H1 (cell line): ENCODE results near the gene DHRS7B. TPM values are rescaled to one million over a fixed set of nuclear protein-coding genes. Genes with fewer than 3 reads are reported as not detected.

Experiments
- CTCF ChIA-PET: fragments of 300-600 bp; sonication (Branson Sonifier 250); formaldehyde crosslinking; loops from one replicate; lab custom pipeline; 2021; ENCODE audit not compliant: partially characterized antibody; lab: Charles Lee
- POLR2A ChIA-PET: fragments of 300-600 bp; sonication (Branson Sonifier 250); formaldehyde crosslinking; loops from one replicate; lab custom pipeline; 2021; ENCODE audit warnings: inconsistent platforms; ENCODE audit not compliant: partially characterized antibody; lab: Charles Lee
- DNase-seq, 2 experiments: peaks; one replicate each; pipeline versions ENCODE4 v3.0.0 to v3.0.0-alpha.2; 2010 to 2022; ENCODE audit warnings: low spot score in 2 of 2, low read depth in 1 of 2, mixed read lengths in 1 of 2
- FAIRE-seq: peaks from 2 replicates; lab custom pipeline; 2011; peaks lifted over from hg19 to GRCh38; lab: Jason Lieb, UNC
- H2AFZ ChIP-seq: 2 replicates; pipeline ENCODE4 v1.8.1; 2012; ENCODE audit warnings: low read length, inconsistent platforms
- H2AK5ac ChIP-seq: 2 replicates; pipeline ENCODE4 v1.6.1; 2013; ENCODE audit warnings: low read depth, low read length
- H2BK120ac ChIP-seq: replicated peaks from 2 replicates; pipeline ENCODE3; 2013; ENCODE audit warnings: low read depth, low read length, inconsistent platforms
- H2BK12ac ChIP-seq: 2 replicates; pipeline ENCODE4 v1.6.1; 2013; ENCODE audit warnings: low read depth, low read length
- H2BK15ac ChIP-seq: 2 replicates; pipeline ENCODE4 v1.6.1; 2013; ENCODE audit warnings: low read length
- H2BK20ac ChIP-seq: 2 replicates; pipeline ENCODE4 v1.6.1; 2013; ENCODE audit warnings: low read length
- H2BK5ac ChIP-seq: 2 replicates; pipeline ENCODE4 v1.6.1; 2013; ENCODE audit warnings: low read depth, low read length
- H3K14ac ChIP-seq: 2 replicates; pipeline ENCODE4 v1.6.1; 2013; ENCODE audit warnings: inconsistent platforms; ENCODE audit not compliant: insufficient read length
- H3K18ac ChIP-seq: 2 replicates; pipeline ENCODE4 v1.6.1; 2013; ENCODE audit warnings: low read length; ENCODE audit errors: extremely low read depth
- H3K23ac ChIP-seq: 2 replicates; pipeline ENCODE4 v1.6.1; 2013; ENCODE audit warnings: inconsistent platforms; ENCODE audit not compliant: insufficient read length
- H3K23me2 ChIP-seq: 2 replicates; pipeline ENCODE4 v1.6.1; 2013; ENCODE audit warnings: low read depth, low read length
- H3K27ac ChIP-seq: 2 replicates; pipeline ENCODE4 v1.6.1; 2011; ENCODE audit warnings: low read depth, low read length, inconsistent platforms
- H3K27me3 ChIP-seq, 4 experiments: replicated peaks in 1 of 4; 1 replicate in 1 of 4; 2 replicates in 3 of 4; pipeline versions ENCODE4 v1.6.1 to v1.8.1; 2011 to 2013; ENCODE audit warnings: low read length in 3 of 4, mild to moderate bottlenecking in 3 of 4, inconsistent platforms in 2 of 4, mixed read lengths in 2 of 4, moderate library complexity in 1 of 4; ENCODE audit not compliant: control insufficient read depth in 3 of 4, insufficient read depth in 3 of 4; ENCODE audit errors: extremely low read depth in 1 of 4
- H3K36me3 ChIP-seq, 4 experiments: 2 replicates each; pipeline versions ENCODE4 v1.6.1 to v1.8.1; 2011 to 2013; ENCODE audit warnings: mild to moderate bottlenecking in 4 of 4, low read length in 3 of 4, moderate library complexity in 2 of 4, control low read depth in 1 of 4, inconsistent platforms in 1 of 4; ENCODE audit not compliant: insufficient read depth in 4 of 4, control insufficient read depth in 2 of 4
- H3K4ac ChIP-seq: replicated peaks from 2 replicates; pipeline ENCODE3; 2013; ENCODE audit warnings: low read length, low read depth, mixed read lengths, inconsistent platforms; ENCODE audit not compliant: insufficient read length
- H3K4me1 ChIP-seq, 4 experiments: replicated peaks in 1 of 4; 1 replicate in 1 of 4; 2 replicates in 3 of 4; pipeline versions ENCODE4 v1.6.1 to v1.8.1; 2011 to 2013; ENCODE audit warnings: low read length in 3 of 4, inconsistent platforms in 2 of 4, mixed read lengths in 1 of 4; ENCODE audit not compliant: insufficient read depth in 4 of 4, control insufficient read depth in 3 of 4
- H3K4me2 ChIP-seq, 2 experiments: 2 replicates each; pipeline versions ENCODE4 v1.6.1 to v1.8.1; 2011 to 2013; ENCODE audit warnings: low read depth in 2 of 2, low read length in 2 of 2, control low read depth in 1 of 2, inconsistent platforms in 1 of 2, mild to moderate bottlenecking in 1 of 2; ENCODE audit not compliant: insufficient read depth in 1 of 2
- H3K4me3 ChIP-seq, 4 experiments: fragments of 200-600, 300-600 bp in 1 of 4; sonication (generic), shearing (Covaris generic), sonication (Bioruptor Twin) in 1 of 4; 2 replicates each; pipeline versions ENCODE4 v1.5.1 to v1.8.1; 2011 to 2016; ENCODE audit warnings: low read length in 4 of 4, low read depth in 3 of 4, control low read depth in 2 of 4, inconsistent platforms in 2 of 4, mild to moderate bottlenecking in 2 of 4, mixed read lengths in 1 of 4, moderate library complexity in 1 of 4; ENCODE audit not compliant: insufficient read depth in 2 of 4; ENCODE audit errors: extremely low read depth in 1 of 4
- H3K56ac ChIP-seq: replicated peaks from 2 replicates; pipeline ENCODE3; 2013; ENCODE audit warnings: low read depth, mild to moderate bottlenecking, mixed read lengths, low read length, inconsistent platforms; ENCODE audit not compliant: insufficient read length
- H3K79me1 ChIP-seq: 2 replicates; pipeline ENCODE4 v1.6.1; 2013; ENCODE audit warnings: low read depth, low read length, control low read depth
- H3K79me2 ChIP-seq, 2 experiments: 2 replicates each; pipeline versions ENCODE4 v1.6.1 to v1.8.1; 2012 to 2013; ENCODE audit warnings: low read length in 2 of 2, mild to moderate bottlenecking in 2 of 2, inconsistent platforms in 1 of 2; ENCODE audit not compliant: insufficient read depth in 2 of 2, control insufficient read depth in 1 of 2
- H3K9ac ChIP-seq, 4 experiments: replicated peaks in 1 of 4; 1 replicate in 1 of 4; 2 replicates in 3 of 4; pipeline versions ENCODE4 v1.6.1 to v1.8.1; 2011 to 2013; ENCODE audit warnings: low read depth in 3 of 4, low read length in 3 of 4, control low read depth in 2 of 4, mild to moderate bottlenecking in 2 of 4, moderate library complexity in 2 of 4, inconsistent platforms in 1 of 4; ENCODE audit errors: extremely low read depth in 1 of 4
- H3K9me3 ChIP-seq, 2 experiments: 2 replicates each; pipeline versions ENCODE4 v1.6.1 to v1.8.1; 2012 to 2013; ENCODE audit warnings: mild to moderate bottlenecking in 2 of 2, moderate library complexity in 2 of 2, control low read depth in 1 of 2, inconsistent platforms in 1 of 2, low read depth in 1 of 2, low read length in 1 of 2, mixed read lengths in 1 of 2; ENCODE audit not compliant: insufficient read depth in 2 of 2
- H4K20me1 ChIP-seq, 2 experiments: replicated peaks in 1 of 2; 2 replicates each; pipeline versions ENCODE3 to v1.8.1; 2011 to 2013; ENCODE audit warnings: inconsistent platforms in 2 of 2, low read length in 2 of 2, mild to moderate bottlenecking in 1 of 2; ENCODE audit not compliant: insufficient read depth in 2 of 2, control insufficient read depth in 1 of 2
- H4K5ac ChIP-seq: 2 replicates; pipeline ENCODE4 v1.6.1; 2013; ENCODE audit warnings: low read length, low read depth, mixed read lengths, inconsistent platforms; ENCODE audit not compliant: insufficient read length
- H4K8ac ChIP-seq: 2 replicates; pipeline ENCODE4 v1.8.0; 2013; ENCODE audit warnings: mild to moderate bottlenecking, moderate library complexity, low read length, inconsistent platforms; ENCODE audit not compliant: insufficient read depth; ENCODE audit errors: extremely low read depth
- H4K91ac ChIP-seq: replicated peaks from 2 replicates; pipeline ENCODE3; 2013; ENCODE audit warnings: low read length, mixed read lengths, inconsistent platforms; ENCODE audit not compliant: insufficient read length
- WGBS, 2 experiments: shearing (Covaris generic) in 1 of 2; methylation state at CpG; one replicate each; pipeline versions ENCODE4 v1.1.6 to v1.1.7; 2013 to 2015; ENCODE audit warnings: low lambda C conversion rate in 2 of 2, mixed read lengths in 2 of 2, inconsistent platforms in 1 of 2, low coverage in 1 of 2, missing lambda C conversion rate in 1 of 2; ENCODE audit not compliant: insufficient replicate concordance in 2 of 2, insufficient coverage in 1 of 2, insufficient read length in 1 of 2; ENCODE audit errors: extremely low coverage in 1 of 2, missing lambda C conversion rate in 1 of 2; 5-methylcytosine and 5-hydroxymethylcytosine counted together
- polyA plus RNA-seq, 7 experiments: library from polyadenylated mRNA; depleted of rRNA in 3 of 7; stranded (reverse) in 5 of 7; unstranded in 2 of 7; fragments of >200 nt in 5 of 7; fragments of 200-250 nt in 2 of 7; gene quantifications; 1 replicate in 5 of 7; 2 replicates in 1 of 7; 4 replicates in 1 of 7; pipeline versions ENCODE4 v1.2.1 to v1.2.3, GENCODE V29; 2011 to 2013; ENCODE audit warnings: missing spikeins in 2 of 7, mixed read lengths in 2 of 7
- total RNA-seq: library from RNA; stranded (reverse); fragmentation: NEBNext Ultra II Directional; extraction: Animal tissue kit (Norgen Biotek cat#: 25700); gene quantifications from 2 replicates; pipeline ENCODE4 v1.2.1, GENCODE V29; 2021
- TF ChIP-seq, protein P1 (sequence below): IDR thresholded peaks from 2 replicates; pipeline ENCODE4 v1.6.1; 2011; ENCODE audit warnings: low read length, improper control_type of control experiment

DHRS7B gene
- total and polyA plus RNA-seq, 2 of the 8 experiments (the other 6 are each of a cell fraction or from before 2014, with no cell fraction given) = 11.0 to 27.9 TPM

DNA sequence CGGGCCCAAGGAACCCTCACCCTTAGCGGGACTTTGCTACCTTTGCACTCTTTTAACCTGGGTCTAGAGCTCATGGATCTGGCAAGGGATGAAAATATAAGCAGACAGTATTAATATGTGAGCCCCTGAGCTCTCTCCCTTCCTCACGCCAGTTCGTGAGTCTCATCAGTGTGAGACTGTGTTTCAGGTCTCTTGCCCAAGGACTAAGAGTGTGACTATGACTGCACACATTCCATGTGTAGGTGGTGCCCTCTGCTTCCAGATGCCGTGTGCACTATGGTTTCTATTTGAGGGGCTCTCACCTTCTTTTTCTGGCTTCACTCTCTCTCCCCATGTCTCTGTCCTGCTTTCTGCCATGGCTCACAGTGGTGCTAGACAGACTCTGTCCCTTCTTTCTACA, 40.5 kb downstream of the DHRS7B start:
- no peak overlapping the region for H3K4me3 ChIP-seq
- no peak overlapping the region for H2BK120ac ChIP-seq
- H3K9ac ChIP-seq = no peak overlapping the region
- no peak overlapping the region for H2BK20ac ChIP-seq
- no peak overlapping the region for H4K91ac ChIP-seq
- no peak overlapping the region for H4K8ac ChIP-seq
- H3K14ac ChIP-seq = no peak overlapping the region
- no peak overlapping the region for H3K27ac ChIP-seq
- H3K4me1 ChIP-seq = no peaks in the 10 kb centered on the region
- H3K23ac ChIP-seq = no peak overlapping the region
- CTCF ChIA-PET = interaction anchor here (0.7 to 1.4 kb wide), 4 partner anchors 9 to 112 kb away, joined by 3 read pairs; no protein-coding TSS in a partner anchor
- H3K9me3 ChIP-seq = no peaks in the 10 kb centered on the region
- no peak overlapping the region for H3K56ac ChIP-seq
- H3K27me3 ChIP-seq = no peaks in the 10 kb centered on the region
- no peak overlapping the region for H2BK15ac ChIP-seq
- H2BK5ac ChIP-seq = no peak overlapping the region
- H2BK12ac ChIP-seq = no peak overlapping the region
- no peaks in the 10 kb centered on the region for H3K36me3 ChIP-seq
- H3K18ac ChIP-seq = no peak overlapping the region
- DNase-seq (no peak), FAIRE-seq (no peak)
- H3K4ac ChIP-seq = no peak overlapping the region
- no peaks in the 10 kb centered on the region for H4K20me1 ChIP-seq
- no peak overlapping the region for H2AK5ac ChIP-seq
- no peaks in the 10 kb centered on the region for H3K23me2 ChIP-seq
- TF ChIP-seq, protein P1, sequence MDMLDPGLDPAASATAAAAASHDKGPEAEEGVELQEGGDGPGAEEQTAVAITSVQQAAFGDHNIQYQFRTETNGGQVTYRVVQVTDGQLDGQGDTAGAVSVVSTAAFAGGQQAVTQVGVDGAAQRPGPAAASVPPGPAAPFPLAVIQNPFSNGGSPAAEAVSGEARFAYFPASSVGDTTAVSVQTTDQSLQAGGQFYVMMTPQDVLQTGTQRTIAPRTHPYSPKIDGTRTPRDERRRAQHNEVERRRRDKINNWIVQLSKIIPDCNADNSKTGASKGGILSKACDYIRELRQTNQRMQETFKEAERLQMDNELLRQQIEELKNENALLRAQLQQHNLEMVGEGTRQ = no peak
- no peaks in the 10 kb centered on the region; the same call in 1 of the 2 replicates for H3K79me1 ChIP-seq
- H2AFZ ChIP-seq = no peak overlapping the region
- H4K5ac ChIP-seq = no peak overlapping the region
- H3K4me2 ChIP-seq = no peak overlapping the region
- 90% methylated on average over 5 of the region's 5 CpGs; no CpG with 5 or more reads in 1 of the 2 experiments for WGBS, 2 experiments
- H3K79me2 ChIP-seq = no peaks in the 10 kb centered on the region
- POLR2A ChIA-PET = no interaction called here
